Inflammatory macrophage treated with lipopolysaccharide for 4 hours (primary cell): Measurements from ENCODE around the gene DDX24.

Experiments used
- DNase-seq: peaks from one replicate; pipeline ENCODE4 v3.0.0-alpha.2; 2020

The DDX24 gene

GRCh38 chr14:94028450-94028826 is 52.6 kb downstream of the DDX24 start:
- DNase-seq = no peak

GRCh38 chr14:94027566-94028449 is 53.2 kb downstream of the DDX24 start:
- DNase-seq = no peak

- no peak for DNase-seq
Observed at GRCh38 chr14:94026889-94027469, 54.0 kb downstream of the DDX24 start.

- peak; percentile 97 for DNase-seq
Observed at GRCh38 chr14:94026173-94026888, 54.7 kb downstream of the DDX24 start, which contains the start of gene OTUB2. OTUB2 (plus strand) TSS chr14:94026340; CDS start chr14:94026538, 198 bp downstream.

GRCh38 chr14:94025720-94026119 is 55.3 kb downstream of the DDX24 start:
- DNase-seq = no peak

- no peak for DNase-seq
Observed at GRCh38 chr14:94024549-94024948, 56.5 kb downstream of the DDX24 start.

GRCh38 chr14:94022532-94023411 is 58.2 kb downstream of the DDX24 start:
- peak; percentile 47 for DNase-seq

- peak; percentile 77 for DNase-seq
Observed at GRCh38 chr14:94021416-94022157, 59.4 kb downstream of the DDX24 start.

- DNase-seq = peak; percentile 91
Observed at GRCh38 chr14:94021001-94021400, 60.0 kb downstream of the DDX24 start.

- no peak for DNase-seq
Observed at GRCh38 chr14:94020267-94020666, 60.7 kb downstream of the DDX24 start.

- no peak for DNase-seq
Observed at GRCh38 chr14:94019329-94019728, 61.7 kb downstream of the DDX24 start.

- no peak for DNase-seq
Observed at GRCh38 chr14:94018308-94018707, 62.7 kb downstream of the DDX24 start.

- DNase-seq = no peak
Observed at GRCh38 chr14:94016446-94016976, 64.5 kb downstream of the DDX24 start.

- no peak for DNase-seq
Observed at GRCh38 chr14:94015223-94015622, 65.8 kb downstream of the DDX24 start.

- DNase-seq = no peak
Observed at GRCh38 chr14:94014382-94014781, 66.6 kb downstream of the DDX24 start.

- DNase-seq = no peak
Observed at GRCh38 chr14:94011795-94012194, 69.2 kb downstream of the DDX24 start.

GRCh38 chr14:94010625-94011024 is 70.4 kb downstream of the DDX24 start:
- no peak for DNase-seq

- no peak for DNase-seq
Observed at GRCh38 chr14:94009767-94010166, 71.2 kb downstream of the DDX24 start.

- no peak for DNase-seq
Observed at GRCh38 chr14:94008234-94008633, 72.8 kb downstream of the DDX24 start.

GRCh38 chr14:94005324-94006073 is 75.5 kb downstream of the DDX24 start:
- no peak for DNase-seq

GRCh38 chr14:94004015-94004414 is 77.0 kb downstream of the DDX24 start:
- DNase-seq = no peak
